Dermis microvascular lymphatic vessel endothelial cell (primary cell): ENCODE measurements around the gene SULT2B1. TPM values are rescaled to one million over a fixed set of nuclear protein-coding genes. Genes with fewer than 3 reads are reported as not detected.
"Not testable (repeated sequence)": the region's sequence is repeated elsewhere in the genome, so short reads cannot be mapped to it uniquely, and the experiment has no call there.

Experiments used
- DNase-seq, 2 donors: peaks; one replicate each; pipeline versions ENCODE4 v3.0.0 to v3.0.0-alpha.2; 2010; ENCODE audit warnings: low read depth in 2 of 2
- total RNA-seq: library from RNA; depleted of rRNA; stranded (reverse); fragments of >200 nt; gene quantifications from 2 replicates; pipeline ENCODE4 v1.2.1, GENCODE V29; 2014

Gene SULT2B1
- total RNA-seq, 1 donor from 2014 or later = 0.13 TPM

- no peak for DNase-seq
Measured at GRCh38 chr19:48524732-48525131, 27.2 kb upstream of the SULT2B1 start.

- DNase-seq = no peak
Measured at GRCh38 chr19:48529156-48529555, 22.8 kb upstream of the SULT2B1 start.

- DNase-seq = no peak
Measured at GRCh38 chr19:48530066-48530720, 21.8 kb upstream of the SULT2B1 start.

- DNase-seq = no peak
Measured at GRCh38 chr19:48530770-48531169, 21.2 kb upstream of the SULT2B1 start.

DNA sequence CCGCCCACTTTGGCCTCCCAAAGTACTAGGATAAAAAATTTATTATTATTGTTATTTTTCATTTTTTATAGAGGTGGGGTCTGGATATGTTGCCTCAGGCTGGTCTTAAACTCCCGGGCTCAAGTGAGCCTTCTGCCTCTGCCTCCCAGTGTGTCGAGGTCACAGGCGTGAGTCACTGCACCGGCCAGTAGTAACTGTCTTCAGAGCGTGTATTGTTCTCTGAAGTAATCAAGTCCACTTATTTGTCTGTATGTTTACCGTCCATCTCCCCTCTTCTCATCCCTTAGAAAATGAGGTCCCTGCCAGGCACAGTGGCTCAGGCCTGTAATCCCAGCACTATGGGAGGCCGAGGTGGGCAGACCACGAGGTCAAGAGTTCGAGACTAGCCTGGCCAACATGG, 18.2 kb upstream of the SULT2B1 start:
- DNase-seq = no peak

GRCh38 chr19:48537541-48537940, 14.4 kb upstream of the SULT2B1 start:
- no peak for DNase-seq

DNA sequence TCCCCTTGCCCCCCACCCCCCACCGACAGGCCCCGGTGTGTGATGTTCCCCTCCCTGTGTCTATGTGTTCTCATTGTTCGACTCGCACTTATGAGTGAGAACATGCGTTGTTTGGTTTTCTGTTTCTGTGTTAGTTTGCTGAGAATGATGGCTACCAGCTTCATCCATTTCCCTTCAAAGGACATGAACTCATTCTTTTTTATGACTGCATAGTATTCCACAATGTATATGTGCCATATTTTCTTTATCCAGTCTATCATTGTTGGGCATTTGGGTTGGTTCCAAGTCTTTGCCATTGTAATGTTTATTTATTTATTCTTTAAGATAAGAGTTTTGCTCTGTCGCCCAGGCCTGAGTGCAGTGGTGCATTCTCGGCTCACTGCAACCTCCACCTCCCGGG, 13.9 kb upstream of the SULT2B1 start:
- not testable (repeated sequence) for DNase-seq

DNA sequence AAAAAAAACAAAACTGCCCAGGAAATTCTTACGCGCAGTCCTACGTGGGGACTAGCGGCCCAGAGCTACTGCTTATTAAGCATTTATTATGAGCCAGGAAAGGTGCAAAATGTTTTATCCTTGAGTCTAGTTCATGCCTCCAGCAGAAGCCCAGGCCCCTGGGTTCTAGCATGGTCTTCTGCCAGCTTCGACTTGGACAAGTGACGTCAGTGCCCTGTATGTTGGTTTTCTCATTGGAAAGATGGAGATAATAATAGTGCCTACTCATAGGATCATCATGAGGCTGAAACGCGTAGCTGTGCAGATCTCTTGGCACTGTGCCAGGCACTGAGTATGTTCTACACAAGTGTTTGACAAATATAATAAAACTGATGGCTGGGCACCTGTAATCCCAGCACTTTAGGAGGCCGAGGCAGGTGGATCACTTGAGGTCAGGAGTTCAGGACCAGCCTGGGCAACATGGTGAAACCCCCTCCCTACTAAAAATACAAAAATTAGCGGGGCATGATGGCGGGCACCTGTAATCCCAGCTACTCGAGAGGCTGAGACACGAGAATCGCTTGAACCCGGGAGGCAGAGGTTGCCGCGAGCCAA, 12.4 kb upstream of the SULT2B1 start:
- DNase-seq = peak; percentile 69

- DNase-seq = no peak
Measured at GRCh38 chr19:48540110-48540509, 11.9 kb upstream of the SULT2B1 start.

- DNase-seq = no peak
Measured at GRCh38 chr19:48541813-48542212, 10.2 kb upstream of the SULT2B1 start.

DNA sequence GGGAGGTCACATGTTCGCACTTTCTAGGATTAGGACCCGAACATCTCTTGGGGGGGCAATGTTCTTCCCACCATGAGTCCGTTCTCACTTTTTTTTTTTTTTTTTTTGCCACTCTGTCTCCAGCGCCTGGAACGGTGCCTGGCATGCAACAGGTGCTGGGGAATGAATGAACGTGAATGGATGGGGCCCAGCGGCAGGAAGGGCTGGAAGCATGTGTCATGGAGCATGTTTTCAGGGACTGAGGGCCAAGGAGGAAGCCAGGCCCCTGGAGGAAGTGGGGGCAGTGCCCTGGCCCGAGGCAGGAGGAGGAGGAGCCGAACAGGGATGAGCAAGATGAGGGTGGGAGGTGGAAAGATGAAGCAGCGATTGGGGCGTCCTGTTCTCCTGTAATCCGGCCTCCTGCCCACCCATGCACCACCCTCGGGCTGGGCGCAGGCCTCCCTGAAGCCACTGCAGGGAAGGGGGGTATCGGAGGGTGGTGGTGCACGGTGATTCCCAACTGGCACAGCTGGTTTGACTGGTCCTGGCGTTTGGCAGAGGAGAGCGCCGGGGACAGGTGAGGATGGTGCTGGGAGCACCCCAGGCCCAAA, 8.8 kb upstream of the SULT2B1 start:
- DNase-seq = peak; percentile 51 to 79

- DNase-seq = no peak
Measured at GRCh38 chr19:48544856-48545750, 6.9 kb upstream of the SULT2B1 start.

- DNase-seq = no peak
Measured at GRCh38 chr19:48547722-48548121, 4.2 kb upstream of the SULT2B1 start.

DNA sequence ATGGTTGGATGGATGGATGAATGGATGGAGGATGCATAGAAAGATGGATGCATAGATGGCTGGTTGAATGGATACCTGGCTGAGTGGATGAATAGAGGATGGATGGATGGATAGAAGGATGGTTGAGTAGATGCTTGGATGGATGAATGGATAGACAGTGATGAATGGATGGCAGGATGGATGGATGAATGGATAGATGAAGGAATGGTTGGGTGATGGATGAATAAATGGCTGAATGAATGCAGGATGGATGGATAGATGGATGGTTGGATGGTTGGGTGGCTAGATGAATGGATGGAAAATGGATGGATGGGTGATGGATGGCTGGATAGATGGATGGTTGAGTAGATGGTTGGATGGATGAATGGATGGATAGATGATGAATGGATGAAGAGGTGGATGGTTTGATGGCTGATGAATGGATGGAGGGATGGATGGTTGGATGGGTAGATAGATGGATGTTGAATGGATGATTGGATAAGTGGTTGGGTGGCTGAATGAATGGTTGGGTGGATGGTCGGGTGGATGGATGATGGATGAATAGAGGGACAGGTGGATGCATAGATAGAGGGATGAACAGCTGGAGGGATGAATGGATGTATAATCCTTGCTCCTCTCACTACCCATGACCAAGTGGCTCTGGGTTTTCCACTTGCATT, 3.6 kb upstream of the SULT2B1 start:
- no peak for DNase-seq

DNA sequence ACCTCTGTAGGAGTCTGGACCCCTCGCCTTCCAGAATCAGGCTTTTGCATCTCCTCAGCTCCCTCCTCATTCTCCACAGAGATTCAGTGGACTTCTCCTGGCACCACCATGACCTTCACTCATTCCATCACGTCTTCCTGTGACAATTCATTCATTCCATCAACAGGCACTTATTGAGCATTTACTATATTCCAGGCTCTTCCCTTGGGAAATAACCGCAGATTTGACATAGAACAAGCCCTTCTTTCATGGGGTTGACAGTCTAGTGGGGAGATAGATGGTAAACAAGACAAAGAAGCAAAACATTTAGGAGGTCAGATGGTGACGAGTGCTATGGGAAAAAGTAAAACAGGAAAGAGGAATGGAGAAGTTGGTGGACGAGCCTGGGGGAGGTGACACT, 2.6 kb upstream of the SULT2B1 start:
- no peak for DNase-seq

GRCh38 chr19:48552406-48553322, 692 bp downstream of the SULT2B1 start:
- no peak for DNase-seq

DNA sequence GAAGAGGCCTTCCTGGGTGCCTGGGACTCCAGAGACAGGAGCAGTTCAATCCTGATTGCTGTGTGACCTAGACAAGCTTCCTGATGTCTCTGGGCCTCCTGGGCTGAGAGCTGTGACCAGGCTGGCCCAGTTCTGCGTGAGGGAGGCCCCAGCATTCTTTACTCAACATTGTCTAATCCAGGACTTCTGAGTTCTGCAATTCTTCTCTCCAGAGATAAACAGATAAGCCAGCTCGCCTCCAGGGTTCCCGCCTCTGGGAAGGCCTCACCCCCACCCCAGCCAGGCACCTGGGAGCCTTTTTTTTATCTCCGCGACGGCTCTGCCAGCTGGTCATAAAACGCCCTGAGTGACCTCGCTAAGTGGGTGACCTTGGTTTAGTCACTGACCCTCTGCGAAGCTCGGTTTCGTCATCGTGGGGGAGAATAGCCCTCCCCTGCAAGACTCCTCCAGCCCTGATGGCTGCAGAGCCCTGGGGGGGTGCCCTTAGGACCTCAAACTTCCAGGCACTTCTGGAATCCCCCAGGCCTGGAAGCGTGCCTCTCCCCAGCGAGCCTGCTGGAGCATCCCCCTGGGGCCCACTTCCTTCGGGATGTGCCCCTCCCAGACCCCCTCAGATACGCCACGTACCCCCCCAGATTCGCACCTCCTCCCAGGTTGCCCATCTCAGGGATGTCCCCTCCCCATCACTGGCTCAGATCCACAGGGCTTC, 1.9 kb downstream of the SULT2B1 start:
- DNase-seq = peak in 1 of 2 donors; percentile 25

DNA sequence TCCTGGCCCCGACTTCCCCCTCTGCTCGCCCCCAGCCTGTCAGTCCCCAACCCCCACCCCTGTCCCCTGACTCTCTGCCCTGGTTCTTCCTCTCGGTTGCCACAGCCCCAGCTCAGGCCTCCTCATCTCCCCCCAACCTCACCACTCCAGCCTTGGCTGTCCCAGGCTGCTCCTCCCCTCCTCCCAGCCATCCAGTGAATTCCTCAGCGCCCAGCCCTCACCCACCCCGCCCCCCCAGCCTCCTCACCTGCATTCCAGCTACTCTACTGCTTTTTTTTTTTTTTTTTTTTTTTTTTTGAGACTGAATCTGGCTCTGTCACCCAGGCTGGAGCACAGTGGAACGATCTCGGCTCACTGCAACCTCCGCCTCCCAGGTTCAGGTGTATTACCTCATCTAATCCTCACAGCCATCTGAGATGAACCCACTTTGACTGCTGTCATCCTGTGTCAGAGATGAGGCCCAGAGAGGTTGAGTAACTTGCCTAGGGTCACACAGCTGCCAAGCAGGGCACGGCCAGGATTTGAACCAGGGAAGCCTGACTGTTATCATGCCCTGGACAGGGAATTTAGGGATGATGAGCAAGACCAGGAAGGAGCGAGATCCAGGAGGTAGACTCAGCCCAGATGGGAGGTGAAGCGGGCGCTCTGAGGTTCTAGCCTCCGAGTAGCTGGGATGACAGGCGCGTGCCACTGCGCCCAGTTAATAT, 2.6 kb downstream of the SULT2B1 start:
- no peak for DNase-seq

GRCh38 chr19:48556163-48556562, 4.2 kb downstream of the SULT2B1 start:
- DNase-seq = peak; percentile 50 to 77
